Thymus (tissue), 11 donors: ENCODE results near the gene PRDM16. TPM values are rescaled to one million over a fixed set of nuclear protein-coding genes. Genes with fewer than 3 reads are reported as not detected.

Source experiments
- DNase-seq, 9 donors: peaks; one replicate each; pipeline ENCODE4 v3.0.0-alpha.2; 2013; ENCODE audit warnings: low spot score in 9 of 9, low read depth in 6 of 9, missing footprints in 1 of 9
- H3K27ac ChIP-seq, 2 donors: one replicate each; pipeline ENCODE4 v1.5.1; 2013; ENCODE audit warnings: control low read depth in 1 of 2, low read depth in 1 of 2, low read length in 1 of 2, mild to moderate bottlenecking in 1 of 2, moderate library complexity in 1 of 2
- H3K27me3 ChIP-seq, 2 donors: one replicate each; pipeline ENCODE4 v1.5.1; 2013; ENCODE audit warnings: low read length in 1 of 2; ENCODE audit not compliant: control insufficient read depth in 2 of 2, insufficient read depth in 1 of 2
- H3K36me3 ChIP-seq, 2 donors: one replicate each; pipeline ENCODE4 v1.5.1; 2013; ENCODE audit warnings: low read length in 1 of 2, mild to moderate bottlenecking in 1 of 2, moderate library complexity in 1 of 2; ENCODE audit not compliant: control insufficient read depth in 2 of 2, insufficient read depth in 2 of 2
- H3K4me1 ChIP-seq, 2 donors: one replicate each; pipeline ENCODE4 v1.5.1; 2013; ENCODE audit warnings: low read length in 2 of 2; ENCODE audit not compliant: control insufficient read depth in 2 of 2, insufficient read depth in 2 of 2
- H3K4me3 ChIP-seq, 2 donors: one replicate each; pipeline ENCODE4 v1.5.1; 2013; ENCODE audit warnings: low read length in 2 of 2, control low read depth in 1 of 2, mild to moderate bottlenecking in 1 of 2
- H3K9me3 ChIP-seq, 2 donors: one replicate each; pipeline ENCODE4 v1.5.1; 2013; ENCODE audit warnings: low read length in 1 of 2, mild to moderate bottlenecking in 1 of 2; ENCODE audit not compliant: control insufficient read depth in 2 of 2, insufficient read depth in 1 of 2
- WGBS: extraction: QIAGEN DNeasy Blood & Tissue Kit; methylation state at CpG from one replicate; pipeline ENCODE4 v1.1.7; 2013; 5-methylcytosine and 5-hydroxymethylcytosine counted together
- polyA plus RNA-seq: library from polyadenylated mRNA; stranded (reverse); fragments of 200-250 nt; gene quantifications from one replicate; pipeline ENCODE4 v1.2.3, GENCODE V29; 2013
- total RNA-seq: library from RNA; stranded (reverse); fragments of 120-200 nt; gene quantifications from one replicate; pipeline ENCODE4 v1.2.4, GENCODE V29; 2013
- donor health status: healthy.

The PRDM16 gene
- total and polyA plus RNA-seq, 2 donors: 0.09 to 0.55 TPM

DNA sequence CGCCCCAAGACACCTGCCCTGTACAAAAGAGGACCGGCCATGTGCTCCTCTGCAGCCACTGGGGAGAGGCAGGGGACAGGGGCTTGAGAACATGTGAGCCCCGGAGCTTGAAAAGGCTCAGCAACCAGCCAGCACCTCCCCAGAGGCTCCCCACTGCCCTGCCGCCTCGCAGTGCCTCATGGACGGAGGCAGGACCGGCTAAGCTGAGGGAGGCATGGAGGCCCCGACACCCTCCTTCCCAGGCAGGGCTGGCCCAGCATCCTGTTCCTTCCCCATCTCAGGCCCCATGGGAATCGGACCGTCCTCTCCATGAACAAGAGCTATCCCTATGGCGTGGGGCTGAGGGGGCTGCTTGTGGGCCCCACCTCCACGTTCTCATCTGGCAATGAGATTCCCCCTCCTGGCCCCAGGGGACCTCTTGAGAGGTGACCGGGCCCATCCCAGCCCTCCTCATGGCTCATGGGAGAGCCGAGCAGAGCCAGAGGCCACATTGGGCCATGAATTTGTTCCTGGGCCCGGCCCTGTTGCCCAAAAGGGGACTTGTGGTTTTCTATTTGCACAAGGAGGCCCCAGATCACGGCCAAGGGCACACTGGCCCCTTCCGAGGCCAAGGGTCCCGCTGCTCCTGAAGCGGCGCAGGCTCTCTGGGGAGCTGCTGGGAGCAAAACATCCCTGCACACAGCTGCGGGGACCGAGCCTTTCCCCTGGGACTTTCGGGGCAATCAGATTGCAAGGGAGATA, 320.3 kb downstream of the PRDM16 start:
- H3K27me3 ChIP-seq: peaks cover 23 to 50% of the 10 kb centered on the region in 2 donors
- DNase-seq: no peak
- 94% methylated on average over 23 of the region's 23 CpGs for WGBS
- H3K36me3 ChIP-seq: no peaks in the 10 kb centered on the region
- no peaks in the 10 kb centered on the region for H3K4me1 ChIP-seq
- no peaks in the 10 kb centered on the region for H3K9me3 ChIP-seq
- H3K27ac ChIP-seq: no peak overlapping the region
- H3K4me3 ChIP-seq: no peak overlapping the region

DNA sequence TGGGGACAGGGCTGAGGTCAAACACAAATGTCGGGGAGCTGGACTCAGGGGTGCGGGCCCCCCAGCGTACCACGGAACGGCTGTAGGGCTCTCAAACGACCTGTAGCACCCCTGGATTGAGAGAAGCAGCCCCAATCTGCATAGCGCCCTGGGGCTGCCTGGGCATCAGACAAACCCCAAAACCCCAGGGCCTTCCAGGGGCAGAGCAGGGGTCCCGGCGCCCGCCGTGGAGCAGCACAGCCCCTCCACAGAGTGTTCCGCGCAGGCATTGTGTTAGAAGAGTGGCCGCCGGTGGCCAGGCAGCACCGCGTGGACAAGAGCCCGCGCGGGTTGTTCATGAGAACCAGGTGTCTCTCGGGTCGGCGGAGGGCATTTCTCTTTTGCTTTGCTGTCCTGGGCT, 321.3 kb downstream of the PRDM16 start:
- H3K4me1 ChIP-seq: no peaks in the 10 kb centered on the region
- no peak overlapping the region for H3K4me3 ChIP-seq
- DNase-seq: no peak
- H3K9me3 ChIP-seq: no peaks in the 10 kb centered on the region
- H3K27me3 ChIP-seq: peaks cover 29 to 61% of the 10 kb centered on the region in 2 donors
- 96% methylated on average over 23 of the region's 23 CpGs for WGBS
- H3K27ac ChIP-seq: no peak overlapping the region
- H3K36me3 ChIP-seq: no peaks in the 10 kb centered on the region

DNA sequence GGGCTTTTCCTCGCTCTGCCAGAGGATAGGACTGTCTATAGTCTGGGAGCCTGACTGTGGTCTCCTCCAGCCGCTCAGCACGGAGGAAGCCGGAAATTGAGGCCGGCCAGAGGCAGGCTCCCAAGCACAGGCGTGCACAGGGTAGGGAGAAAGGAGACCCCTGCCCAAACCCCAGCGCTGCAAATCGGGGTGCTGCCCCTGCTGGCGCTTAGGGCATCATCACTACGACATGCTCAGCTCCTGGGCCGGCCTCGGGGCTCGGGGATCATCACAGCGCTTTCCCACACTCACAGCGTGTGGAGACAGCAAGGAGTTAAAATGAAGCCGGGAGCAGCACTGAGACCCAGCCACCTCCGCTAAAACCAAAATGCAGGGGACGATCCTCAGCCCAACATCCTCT, 322.7 kb downstream of the PRDM16 start:
- Histone ChIP-seq H3K4me3 (no peak overlapping the region), H3K27ac (no peak overlapping the region), H3K9me3 (no peaks in the 10 kb centered on the region), H3K36me3 (no peaks in the 10 kb centered on the region), H3K4me1 (no peaks in the 10 kb centered on the region), H3K27me3 (peaks cover 29 to 73% of the 10 kb centered on the region in 2 donors)
- no peak for DNase-seq
- WGBS: 96% methylated on average over 18 of the region's 18 CpGs

DNA sequence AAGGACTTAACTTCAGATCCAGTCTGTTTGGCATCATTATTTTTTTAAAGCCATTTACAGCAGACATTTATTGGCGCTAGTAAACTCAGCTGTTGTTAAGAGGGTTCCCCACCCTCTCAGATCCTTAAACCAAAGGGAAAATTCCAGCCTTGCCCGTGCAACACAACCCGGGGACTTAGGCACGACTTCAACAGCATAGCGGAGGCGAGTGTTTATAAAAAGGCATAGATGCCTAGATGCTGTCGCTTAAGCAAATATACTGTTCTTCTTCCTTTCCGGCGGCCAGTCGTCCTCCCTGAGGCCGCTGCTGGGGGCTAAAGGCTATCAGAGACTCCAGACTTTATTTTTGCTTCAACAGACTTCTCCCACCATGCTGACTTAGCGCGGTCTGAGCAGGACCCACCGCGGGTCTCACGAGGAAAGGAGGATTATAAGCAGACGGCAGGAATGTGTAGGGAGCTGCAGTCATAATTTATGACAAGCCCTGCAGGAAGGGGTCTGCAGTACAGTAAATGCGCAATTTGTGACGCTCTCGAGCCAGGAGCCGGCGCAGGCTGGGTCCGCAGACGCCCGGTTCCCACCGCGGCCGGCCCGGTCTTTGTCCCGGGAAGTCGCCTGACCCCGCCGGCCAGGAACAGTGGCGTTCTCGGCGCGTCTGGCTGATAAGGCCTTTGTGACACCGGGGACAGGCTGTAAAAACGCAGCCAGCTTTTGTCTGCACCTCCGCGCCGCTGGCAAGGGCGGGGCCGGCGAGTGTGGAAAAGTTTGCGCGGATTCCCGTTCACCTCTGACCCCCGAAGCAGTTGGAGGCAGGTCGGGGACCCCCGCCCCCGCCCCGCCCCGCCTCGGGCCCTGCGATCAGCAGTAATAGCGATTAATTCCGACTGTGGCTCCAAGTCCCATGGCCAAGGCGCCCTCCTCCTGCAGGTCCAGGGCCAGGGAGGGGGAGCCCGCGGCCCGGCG, 324.3 kb downstream of the PRDM16 start:
- Histone ChIP-seq H3K4me3 (no peak overlapping the region), H3K36me3 (no peaks in the 10 kb centered on the region), H3K27ac (no peak overlapping the region), H3K4me1 (no peaks in the 10 kb centered on the region), H3K9me3 (no peaks in the 10 kb centered on the region), H3K27me3 (peaks cover 29 to 70% of the 10 kb centered on the region in 2 donors)
- no peak for DNase-seq
- WGBS: 11% methylated on average over 63 of the region's 63 CpGs

DNA sequence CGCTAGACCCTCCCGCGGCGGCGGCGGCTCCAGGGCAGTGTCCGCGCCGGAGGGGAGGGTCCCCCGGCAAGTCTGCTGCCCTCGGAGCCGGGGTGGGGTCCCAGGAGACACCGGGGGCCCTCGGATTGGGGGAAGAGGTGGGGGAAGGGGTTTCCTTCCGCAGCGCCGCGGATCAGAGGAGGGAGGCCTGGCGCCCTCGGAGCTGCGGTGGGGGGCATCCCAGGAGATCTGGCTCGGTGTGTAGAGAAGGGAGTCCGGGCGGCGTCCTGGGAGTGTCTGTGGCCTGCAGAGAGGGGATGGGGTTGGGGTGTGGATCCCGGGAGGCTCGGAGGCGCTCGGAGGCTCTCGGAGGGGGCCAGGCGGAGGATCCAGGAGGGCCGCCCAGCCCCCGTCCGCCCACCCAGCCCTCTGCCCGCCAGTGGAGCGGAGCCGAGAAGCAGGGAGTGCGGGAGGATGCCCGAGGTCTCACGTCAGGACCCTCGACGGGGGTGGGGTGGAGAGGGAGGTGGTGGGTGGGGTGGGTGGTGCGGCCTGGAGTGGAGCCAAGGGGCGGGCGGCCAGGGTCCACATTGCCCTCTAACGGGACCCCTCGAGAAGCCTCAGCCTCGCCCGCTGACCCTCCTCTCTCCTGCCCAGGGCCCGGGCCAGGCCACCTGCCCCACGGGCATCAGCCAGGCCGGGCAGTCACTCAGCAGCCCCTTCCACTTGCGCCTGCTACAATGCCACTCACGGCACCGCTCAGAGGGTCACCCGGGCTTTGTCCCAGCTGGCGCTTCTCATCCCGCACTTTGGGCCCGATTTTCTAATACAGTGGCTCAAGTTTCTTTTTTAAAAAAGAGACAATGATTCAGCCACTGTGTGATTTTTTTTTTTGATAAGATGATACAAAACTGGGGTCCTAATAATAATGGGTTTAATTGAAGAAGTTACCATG, 325.3 kb downstream of the PRDM16 start:
- Histone ChIP-seq H3K27me3 (peaks cover 29 to 67% of the 10 kb centered on the region in 2 donors), H3K4me3 (no peak overlapping the region), H3K27ac (no peak overlapping the region)

DNA sequence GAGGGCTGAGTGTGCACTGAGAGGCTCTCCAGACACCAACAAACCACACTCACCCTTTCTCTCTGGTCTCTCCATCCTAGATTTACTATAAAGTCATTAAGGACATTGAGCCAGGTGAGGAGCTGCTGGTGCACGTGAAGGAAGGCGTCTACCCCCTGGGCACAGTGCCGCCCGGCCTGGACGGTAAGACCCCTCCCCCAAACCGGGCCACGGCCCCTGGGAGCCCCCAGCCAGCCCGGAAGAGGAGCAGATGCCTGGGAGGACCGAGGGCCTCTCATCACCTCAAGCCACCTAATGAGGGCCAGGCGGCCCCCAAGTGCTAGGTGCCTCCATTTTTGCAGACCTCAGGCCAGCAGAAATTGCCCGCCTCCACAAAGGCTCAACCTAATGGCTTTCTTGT, 327.4 kb downstream of the PRDM16 start:
- peaks cover 29 to 53% of the 10 kb centered on the region in 2 donors for H3K27me3 ChIP-seq
- H3K36me3 ChIP-seq: no peaks in the 10 kb centered on the region
- 89% methylated on average over 11 of the region's 11 CpGs for WGBS
- H3K4me3 ChIP-seq: no peak overlapping the region
- DNase-seq: no peak
- no peak overlapping the region for H3K27ac ChIP-seq
- H3K9me3 ChIP-seq: no peaks in the 10 kb centered on the region
- H3K4me1 ChIP-seq: no peaks in the 10 kb centered on the region

More for the DNA sequence above, 325.3 kb downstream of the PRDM16 start:
- DNase-seq: no peak
- Histone ChIP-seq H3K36me3 (no peaks in the 10 kb centered on the region), H3K4me1 (no peaks in the 10 kb centered on the region), H3K9me3 (no peaks in the 10 kb centered on the region)
- WGBS: 44% methylated on average over 59 of the region's 59 CpGs

DNA sequence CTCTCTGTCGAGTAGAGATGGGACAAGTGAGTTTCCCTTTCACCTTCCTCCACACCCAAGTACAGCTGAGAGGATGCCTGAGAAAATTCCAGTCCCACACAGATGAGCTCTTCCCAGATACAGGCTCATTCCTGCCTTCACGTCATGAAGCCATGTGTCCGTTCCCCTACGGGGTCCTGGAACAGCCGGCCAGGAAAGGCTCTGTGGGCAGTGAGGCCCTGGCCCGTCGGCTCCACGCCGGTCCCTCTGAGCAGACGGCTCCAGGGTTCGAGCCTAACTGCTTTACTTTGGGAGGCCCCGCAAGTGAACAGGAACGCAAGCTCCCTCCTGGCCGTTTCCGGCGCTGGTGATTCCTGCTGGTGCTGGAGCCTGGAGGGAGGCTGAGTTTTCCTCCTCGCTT, 328.3 kb downstream of the PRDM16 start:
- no peak overlapping the region for H3K27ac ChIP-seq
- H3K4me1 ChIP-seq: no peaks in the 10 kb centered on the region
- DNase-seq: no peak
- WGBS: 93% methylated on average over 17 of the region's 17 CpGs
- H3K27me3 ChIP-seq: peaks cover 22 to 44% of the 10 kb centered on the region in 2 donors
- no peaks in the 10 kb centered on the region for H3K36me3 ChIP-seq
- no peaks in the 10 kb centered on the region for H3K9me3 ChIP-seq
- no peak overlapping the region for H3K4me3 ChIP-seq

DNA sequence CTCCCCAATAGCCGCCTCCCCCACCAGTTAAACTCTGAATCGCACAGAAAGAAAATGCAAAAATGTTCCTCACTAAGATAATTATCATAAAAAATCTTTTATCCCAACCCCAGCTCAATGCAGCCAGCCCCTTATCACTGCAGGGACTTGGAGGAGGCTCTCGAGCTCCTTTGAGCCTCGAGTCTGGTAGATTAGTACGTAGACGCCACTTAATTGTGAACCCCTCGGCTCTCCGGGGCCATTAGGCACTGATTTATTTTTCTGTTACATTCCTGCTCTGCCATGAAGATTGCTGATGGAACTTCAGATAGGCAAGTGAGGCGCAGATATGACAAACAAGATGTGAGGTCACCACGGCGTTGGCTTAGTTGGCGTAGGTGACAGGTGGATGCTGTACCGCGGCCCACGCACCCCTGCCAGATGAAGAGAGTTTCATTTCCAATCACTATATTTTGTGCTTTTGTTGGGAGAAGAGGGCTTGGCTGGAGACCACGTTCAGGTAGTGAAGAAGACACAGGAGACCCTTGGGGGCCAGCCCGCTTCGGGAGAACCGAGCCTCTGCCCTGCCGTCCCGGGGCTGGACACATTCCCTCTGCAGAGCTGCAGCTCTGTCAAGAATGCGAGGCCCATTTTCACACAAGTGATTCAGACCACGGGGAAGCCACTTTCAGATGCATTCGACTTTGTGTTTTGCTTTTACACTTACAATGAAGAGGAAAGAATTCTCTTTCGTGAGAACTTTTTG, 329.6 kb downstream of the PRDM16 start:
- Histone ChIP-seq H3K4me1 (no peaks in the 10 kb centered on the region), H3K4me3 (no peak overlapping the region), H3K27me3 (peaks cover 13 to 32% of the 10 kb centered on the region in 2 donors), H3K36me3 (no peaks in the 10 kb centered on the region), H3K9me3 (no peaks in the 10 kb centered on the region), H3K27ac (no peak overlapping the region)
- WGBS: 92% methylated on average over 25 of the region's 25 CpGs
- no peak for DNase-seq
